HG02763 (cell line): ENCODE data around the gene GCDH.
"Not testable (repeated sequence)": the region's sequence is repeated elsewhere in the genome, so short reads cannot be mapped to it uniquely, and the experiment has no call there.

ENCODE experiments used
- ATAC-seq: cut with Tn5 transposase; IDR thresholded peaks from one replicate; pipeline ENCODE4 v1.9.1; 2021; ENCODE audit warnings: mild to moderate bottlenecking, moderate library complexity; ENCODE audit not compliant: unreplicated experiment

Gene GCDH

DNA sequence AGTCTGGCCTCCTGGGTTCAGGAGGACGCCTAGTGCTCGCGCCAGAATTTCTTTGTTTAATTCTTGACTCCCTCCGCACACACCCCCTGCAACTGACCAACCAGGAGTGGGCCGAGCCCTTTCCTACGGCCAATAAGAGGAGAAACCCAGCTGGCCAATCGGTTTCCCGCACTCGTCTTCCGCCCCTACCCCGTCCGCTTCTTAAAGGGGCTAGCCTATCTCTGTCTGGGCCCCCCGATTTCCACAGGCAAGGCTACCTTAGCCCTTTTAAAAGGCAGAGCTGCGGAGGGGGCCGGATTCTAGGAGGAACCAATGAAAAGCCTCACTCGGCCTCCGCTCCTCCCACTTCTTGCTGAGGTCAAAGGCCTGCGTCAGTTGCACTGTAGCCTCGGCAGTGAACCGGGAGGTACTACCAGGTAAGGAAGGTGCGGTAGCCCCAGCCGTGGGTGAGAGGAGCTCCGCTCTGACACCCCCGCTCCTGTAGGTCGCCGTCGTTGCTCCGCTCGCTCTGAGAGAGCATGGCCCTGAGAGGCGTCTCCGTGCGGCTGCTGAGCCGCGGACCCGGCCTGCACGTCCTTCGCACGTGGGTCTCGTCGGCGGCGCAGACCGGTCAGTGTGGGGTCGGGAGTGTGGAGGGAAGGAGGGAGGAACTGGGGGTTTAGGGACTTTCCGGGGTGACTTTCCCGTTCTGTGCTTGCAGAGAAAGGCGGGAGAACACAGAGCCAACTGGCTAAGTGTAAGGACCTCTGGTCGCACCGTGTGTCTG lies at the start of gene GCDH:
GCDH (plus strand) TSS at position 374 of the 766 bp plus-strand sequence; CDS start at position 519, 145 bp downstream.
- peak; percentile 95 for ATAC-seq

DNA sequence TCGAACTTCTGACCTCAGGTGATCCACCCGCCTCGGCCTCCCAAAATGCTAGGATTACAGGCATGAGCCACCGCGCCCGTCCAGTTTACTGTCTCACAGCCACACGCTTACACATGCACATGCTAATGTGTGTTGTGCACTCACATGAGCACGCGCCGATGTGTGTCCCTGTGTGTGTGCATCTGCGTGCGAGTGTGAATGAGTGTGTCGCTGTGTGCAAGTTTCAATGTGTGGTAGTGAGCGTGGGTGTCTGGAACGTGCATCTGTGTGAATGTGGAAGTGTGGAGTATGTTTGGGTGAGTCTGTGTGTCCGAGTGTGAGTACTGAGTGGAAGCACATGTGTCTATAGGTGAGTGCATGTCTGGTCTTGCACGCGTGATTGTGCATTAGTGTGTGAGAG lies 48.4 kb upstream of the GCDH start:
- ATAC-seq = no peak

- ATAC-seq = no peak
Observed at GRCh38 chr19:12843328-12843727, 47.6 kb upstream of the GCDH start.

DNA sequence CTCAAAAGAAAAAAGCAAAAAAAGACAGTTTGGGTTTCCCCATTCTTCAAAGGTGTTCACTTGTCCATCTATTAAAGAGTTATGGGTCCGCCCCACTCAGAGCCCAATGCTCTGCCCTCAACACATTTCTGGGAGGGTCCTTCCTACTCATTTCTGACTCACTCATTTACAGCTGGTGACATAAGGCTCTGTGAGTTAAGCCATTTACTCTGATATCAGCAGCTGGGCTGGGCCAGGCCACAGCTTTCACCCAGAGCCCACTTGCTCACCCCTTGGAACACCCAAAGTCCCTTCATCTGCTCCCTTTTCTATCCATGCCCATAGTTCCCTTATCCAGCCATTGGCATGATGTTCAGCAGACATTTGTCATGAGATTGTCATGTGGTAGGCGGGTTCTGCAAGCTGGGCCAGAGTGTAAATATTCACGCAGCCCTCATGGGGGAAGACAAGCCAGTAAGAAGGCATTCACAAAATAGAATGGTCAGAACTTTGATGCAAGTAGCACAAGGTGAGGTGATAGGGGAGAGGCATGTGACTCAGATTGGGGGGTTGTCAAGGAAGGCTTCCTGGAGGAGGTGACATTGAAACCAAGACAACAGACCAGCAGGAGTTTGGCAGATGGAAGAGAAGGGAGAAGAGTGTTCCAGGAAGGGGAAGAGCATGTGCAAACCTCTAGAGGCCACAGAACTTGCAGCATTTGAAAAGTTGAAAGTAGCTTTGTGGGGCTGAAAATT lies 46.8 kb upstream of the GCDH start:
- ATAC-seq = no peak

- not testable (repeated sequence) for ATAC-seq
Observed at GRCh38 chr19:12846613-12847012, 44.3 kb upstream of the GCDH start.

DNA sequence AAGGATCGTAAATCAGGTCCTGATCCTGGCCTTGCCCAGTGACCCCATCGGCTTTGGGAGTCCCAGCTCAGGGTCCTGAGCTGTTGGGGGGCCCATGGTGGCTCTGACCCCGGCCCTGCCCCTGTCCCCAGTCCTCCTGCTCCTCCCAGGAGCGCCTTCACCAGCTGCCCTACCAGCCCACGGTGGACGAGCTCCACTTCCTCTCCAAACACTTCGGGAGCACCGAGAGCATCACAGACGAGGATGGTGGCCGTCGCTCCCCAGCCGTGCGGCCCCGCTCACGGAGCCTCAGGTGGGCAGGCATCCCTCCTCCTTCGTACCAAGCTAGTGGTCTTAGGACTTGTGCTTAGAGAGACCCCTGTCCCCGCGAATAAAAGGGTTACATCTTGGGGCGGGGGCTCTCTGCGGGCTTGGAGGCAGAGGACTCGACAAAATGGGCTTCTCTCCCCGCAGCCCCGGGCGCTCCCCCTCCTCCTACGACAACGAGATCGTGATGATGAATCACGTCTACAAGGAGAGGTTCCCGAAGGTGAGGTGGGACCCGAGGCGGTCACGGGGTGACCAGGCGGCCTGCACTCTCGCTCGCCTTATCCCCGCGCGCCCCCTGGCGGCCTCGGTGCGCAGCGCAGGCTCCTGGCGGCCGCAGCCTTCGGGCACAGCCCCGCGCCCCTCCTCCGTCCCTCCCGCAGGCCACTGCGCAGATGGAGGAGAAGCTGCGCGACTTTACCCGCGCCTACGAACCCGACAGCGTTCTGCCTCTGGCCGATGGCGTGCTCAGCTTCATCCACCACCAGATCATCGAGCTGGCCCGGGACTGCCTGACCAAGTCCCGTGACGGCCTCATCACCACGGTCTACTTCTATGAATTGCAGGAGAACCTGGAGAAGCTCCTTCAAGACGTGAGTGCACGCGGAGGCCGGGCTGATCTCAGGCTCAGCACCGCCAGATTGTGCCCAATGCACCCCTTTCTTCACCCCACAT lies 43.5 kb upstream of the GCDH start:
- ATAC-seq = peak; percentile 61

DNA sequence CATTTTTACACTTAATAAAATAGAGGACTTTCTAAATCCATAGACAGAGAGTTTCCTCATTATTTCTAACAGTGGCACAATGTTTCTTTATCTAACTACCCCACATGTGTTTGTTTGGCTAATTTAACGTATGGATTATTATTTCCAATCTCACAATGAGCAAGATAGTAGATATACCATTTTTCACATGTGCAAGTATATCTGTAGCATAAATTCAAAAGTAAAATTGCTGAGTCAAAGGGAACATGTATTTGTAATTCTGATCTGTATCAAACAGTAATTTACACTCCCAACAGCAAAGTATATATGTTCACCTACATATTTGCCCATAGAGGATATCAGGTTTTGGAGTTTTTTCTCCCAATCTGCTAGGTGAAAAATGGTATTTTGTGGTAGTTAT lies 34.3 kb upstream of the GCDH start:
- ATAC-seq = no peak

GRCh38 chr19:12858041-12858928 lies 32.7 kb upstream of the GCDH start:
- ATAC-seq = no peak

DNA sequence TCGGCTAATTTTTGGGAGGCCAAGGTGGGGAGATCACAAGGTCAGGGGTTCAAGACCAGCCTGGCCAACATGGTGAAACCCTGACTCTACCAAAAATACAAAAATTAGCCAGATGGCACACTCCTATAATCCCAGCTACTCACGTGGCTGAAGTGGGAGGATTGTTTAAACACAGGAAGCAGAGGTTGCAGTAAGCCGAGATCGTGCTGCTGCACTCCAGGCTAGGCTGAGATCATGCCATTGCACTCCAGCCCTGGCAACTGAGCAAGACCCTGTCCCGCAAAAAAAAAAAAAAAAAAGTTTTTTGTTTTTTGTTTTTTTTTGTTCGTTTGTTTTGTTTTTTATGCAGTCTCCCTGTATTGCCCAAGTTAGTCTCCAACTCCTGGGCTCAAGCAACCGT lies 31.4 kb upstream of the GCDH start:
- ATAC-seq = no peak

DNA sequence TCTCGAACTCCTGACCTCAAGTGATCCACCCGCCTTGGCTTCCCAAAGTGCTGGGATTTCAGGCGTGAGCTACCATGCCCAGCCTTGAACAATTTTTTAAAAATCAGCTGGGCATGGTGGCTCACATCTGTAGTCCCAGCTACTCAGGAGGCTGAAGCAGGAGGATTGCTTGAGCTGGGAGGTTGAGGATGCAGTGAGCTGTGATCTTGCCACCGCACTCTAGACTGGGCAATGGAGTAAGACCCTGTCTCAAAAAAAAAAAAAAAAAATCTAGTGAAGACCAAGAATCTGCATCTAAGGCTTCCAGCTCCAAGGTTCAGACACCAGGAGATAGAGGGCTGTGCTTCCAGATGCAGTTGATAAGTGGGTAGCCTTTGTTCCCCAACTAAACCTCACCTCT lies 26.8 kb upstream of the GCDH start:
- ATAC-seq = no peak

GRCh38 chr19:12864721-12865715 lies 25.9 kb upstream of the GCDH start:
- no peak for ATAC-seq

GRCh38 chr19:12865746-12866415 lies 25.1 kb upstream of the GCDH start:
- ATAC-seq = no peak

- ATAC-seq = no peak
Observed at GRCh38 chr19:12866416-12867119, 24.4 kb upstream of the GCDH start.

GRCh38 chr19:12867120-12868099 lies 23.6 kb upstream of the GCDH start:
- ATAC-seq = no peak

DNA sequence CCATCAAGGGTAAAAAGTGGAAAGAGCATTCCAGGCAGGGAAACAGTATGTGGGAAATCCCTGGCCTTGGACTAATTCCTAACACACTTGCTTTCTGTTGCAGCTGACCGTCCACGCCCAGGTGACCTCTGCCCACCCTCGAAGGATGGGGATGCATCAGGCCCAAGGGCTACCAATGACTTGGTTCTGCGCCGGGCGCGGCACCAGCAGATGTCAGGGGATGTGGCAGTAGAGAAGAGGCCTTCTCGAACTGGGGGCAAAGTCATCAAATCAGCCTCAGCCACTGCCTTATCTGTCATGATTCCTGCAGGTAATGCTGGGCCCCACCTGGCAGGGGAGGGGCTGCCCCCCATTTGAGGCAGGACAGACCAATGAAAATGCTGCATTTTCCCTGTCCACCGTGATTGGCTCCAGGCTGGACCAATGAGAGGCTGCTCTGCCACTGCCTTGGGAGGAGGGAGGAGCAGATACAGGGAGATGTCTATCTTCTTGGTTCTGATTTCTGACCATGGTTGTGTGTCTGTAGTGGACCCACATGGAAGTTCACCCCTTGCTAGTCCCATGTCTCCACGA lies 22.3 kb upstream of the GCDH start:
- no peak for ATAC-seq

- ATAC-seq = no peak
Observed at GRCh38 chr19:12871681-12872080, 19.3 kb upstream of the GCDH start.
